CD4-positive, alpha-beta T cell treated with Interferon alpha-2 for 1 hour (primary cell): ENCODE data around the gene HOXD12.

ENCODE experiments used
- DNase-seq, 2 donors: peaks; one replicate each; pipeline ENCODE4 v3.0.0-alpha.2; 2020 to 2022

HOXD12 gene

GRCh38 chr2:176150584-176151441 is 51.2 kb downstream of the HOXD12 start:
- DNase-seq = no peak

GRCh38 chr2:176151442-176152287 is 52.1 kb downstream of the HOXD12 start, which contains the start of gene HOXD4:
Gene HOXD4, plus strand, starts transcription at chr2:176151550. Its CDS starts 84 bp downstream, at chr2:176151634.
- DNase-seq = no peak
